ENCODE data around the gene LAMA2. TPM values are rescaled to one million over a fixed set of nuclear protein-coding genes. Genes with fewer than 3 reads are reported as not detected.

LAMA2 gene
- polyA plus RNA-seq, 1 of the 3 experiments (the other 2 are of a cell fraction) = 0.92 TPM

DNA sequence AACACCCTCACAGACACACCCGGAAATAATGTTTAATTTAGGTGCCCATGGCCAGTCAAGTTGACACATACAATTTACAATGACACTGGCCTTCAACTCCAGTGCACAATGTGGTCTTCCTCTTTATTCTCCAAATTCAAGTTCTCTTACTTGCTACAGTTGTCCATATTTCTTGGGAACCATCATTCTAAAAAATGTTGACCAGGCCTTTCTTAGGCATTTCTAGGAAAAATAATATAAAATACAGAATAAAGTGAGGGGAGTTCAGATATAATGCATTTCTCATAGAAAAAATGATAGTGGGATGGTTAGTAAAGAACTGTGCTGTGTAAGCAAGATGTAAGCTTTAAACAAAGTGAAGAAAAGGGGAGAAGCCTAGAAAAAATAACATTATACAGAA is 528.2 kb downstream of the LAMA2 start:
- no peaks in the 10 kb centered on the region for H3K9me2 ChIP-seq
- no peaks in the 10 kb centered on the region for H3K4me1 ChIP-seq (ENCODE audit: control insufficient read depth in 1 of 2, insufficient read depth in 2 of 2, low read depth in 1 of 2, low read length in 1 of 2)
- TF ChIP-seq RXRA (IDR thresholded peaks at IDR 0.05; ENCODE audit: borderline replicate concordance, low read depth) (no peak), ELF1 (IDR thresholded peaks at IDR 0.05) (no peak), FOXJ3 (CRISPR knock-in tag; IDR thresholded peaks at IDR 0.05) (no peak), CHD2 (IDR thresholded peaks at IDR 0.05; ENCODE audit: low read length, partially characterized antibody) (no peak), RAD21 (IDR thresholded peaks at IDR 0.05; ENCODE audit: low read length) (no peak), GATA2 (CRISPR knock-in tag; IDR thresholded peaks at IDR 0.05) (no peak), JUND (IDR thresholded peaks at IDR 0.05) (no peak), GABPA (IDR thresholded peaks at IDR 0.05; ENCODE audit: low read depth) (no peak), SIN3A (IDR thresholded peaks at IDR 0.05; ENCODE audit: borderline replicate concordance, low read depth, low read length) (no peak), YY1 (IDR thresholded peaks at IDR 0.05; ENCODE audit: low read depth) (no peak), TAF1 (IDR thresholded peaks at IDR 0.05; ENCODE audit: borderline replicate concordance, low read depth, low read length) (no peak), MXI1 (IDR thresholded peaks at IDR 0.05; ENCODE audit: low read depth, low read length) (no peak), NFIC (IDR thresholded peaks at IDR 0.05; ENCODE audit: borderline replicate concordance) (no peak), POLR2AphosphoS5 (IDR thresholded peaks at IDR 0.05; ENCODE audit: low read depth, low read length) (no peak), TEAD4 (IDR thresholded peaks at IDR 0.05; ENCODE audit: borderline replicate concordance, insufficient read depth) (no peak)
- TF ChIP-seq, protein P1, sequence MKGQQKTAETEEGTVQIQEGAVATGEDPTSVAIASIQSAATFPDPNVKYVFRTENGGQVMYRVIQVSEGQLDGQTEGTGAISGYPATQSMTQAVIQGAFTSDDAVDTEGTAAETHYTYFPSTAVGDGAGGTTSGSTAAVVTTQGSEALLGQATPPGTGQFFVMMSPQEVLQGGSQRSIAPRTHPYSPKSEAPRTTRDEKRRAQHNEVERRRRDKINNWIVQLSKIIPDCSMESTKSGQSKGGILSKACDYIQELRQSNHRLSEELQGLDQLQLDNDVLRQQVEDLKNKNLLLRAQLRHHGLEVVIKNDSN (IDR thresholded peaks at IDR 0.05; ENCODE audit: borderline replicate concordance, low read depth) = no peak
- TF ChIP-seq, protein P2, sequence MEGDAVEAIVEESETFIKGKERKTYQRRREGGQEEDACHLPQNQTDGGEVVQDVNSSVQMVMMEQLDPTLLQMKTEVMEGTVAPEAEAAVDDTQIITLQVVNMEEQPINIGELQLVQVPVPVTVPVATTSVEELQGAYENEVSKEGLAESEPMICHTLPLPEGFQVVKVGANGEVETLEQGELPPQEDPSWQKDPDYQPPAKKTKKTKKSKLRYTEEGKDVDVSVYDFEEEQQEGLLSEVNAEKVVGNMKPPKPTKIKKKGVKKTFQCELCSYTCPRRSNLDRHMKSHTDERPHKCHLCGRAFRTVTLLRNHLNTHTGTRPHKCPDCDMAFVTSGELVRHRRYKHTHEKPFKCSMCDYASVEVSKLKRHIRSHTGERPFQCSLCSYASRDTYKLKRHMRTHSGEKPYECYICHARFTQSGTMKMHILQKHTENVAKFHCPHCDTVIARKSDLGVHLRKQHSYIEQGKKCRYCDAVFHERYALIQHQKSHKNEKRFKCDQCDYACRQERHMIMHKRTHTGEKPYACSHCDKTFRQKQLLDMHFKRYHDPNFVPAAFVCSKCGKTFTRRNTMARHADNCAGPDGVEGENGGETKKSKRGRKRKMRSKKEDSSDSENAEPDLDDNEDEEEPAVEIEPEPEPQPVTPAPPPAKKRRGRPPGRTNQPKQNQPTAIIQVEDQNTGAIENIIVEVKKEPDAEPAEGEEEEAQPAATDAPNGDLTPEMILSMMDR (IDR thresholded peaks at IDR 0.05) = no peak
- TF ChIP-seq, protein P3, sequence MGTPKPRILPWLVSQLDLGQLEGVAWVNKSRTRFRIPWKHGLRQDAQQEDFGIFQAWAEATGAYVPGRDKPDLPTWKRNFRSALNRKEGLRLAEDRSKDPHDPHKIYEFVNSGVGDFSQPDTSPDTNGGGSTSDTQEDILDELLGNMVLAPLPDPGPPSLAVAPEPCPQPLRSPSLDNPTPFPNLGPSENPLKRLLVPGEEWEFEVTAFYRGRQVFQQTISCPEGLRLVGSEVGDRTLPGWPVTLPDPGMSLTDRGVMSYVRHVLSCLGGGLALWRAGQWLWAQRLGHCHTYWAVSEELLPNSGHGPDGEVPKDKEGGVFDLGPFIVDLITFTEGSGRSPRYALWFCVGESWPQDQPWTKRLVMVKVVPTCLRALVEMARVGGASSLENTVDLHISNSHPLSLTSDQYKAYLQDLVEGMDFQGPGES (IDR thresholded peaks at IDR 0.05; ENCODE audit: low read depth, low read length) = no peak
- TF ChIP-seq, protein P4, sequence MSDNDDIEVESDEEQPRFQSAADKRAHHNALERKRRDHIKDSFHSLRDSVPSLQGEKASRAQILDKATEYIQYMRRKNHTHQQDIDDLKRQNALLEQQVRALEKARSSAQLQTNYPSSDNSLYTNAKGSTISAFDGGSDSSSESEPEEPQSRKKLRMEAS (IDR thresholded peaks at IDR 0.05; ENCODE audit: low read depth) = no peak
- no peak overlapping the region for H2AFZ ChIP-seq (ENCODE audit: low read depth)
- no peaks in the 10 kb centered on the region for H3K79me2 ChIP-seq (ENCODE audit: insufficient read depth)
- no peaks in the 10 kb centered on the region for H3K9me3 ChIP-seq
- H4K20me1 ChIP-seq (ENCODE audit: insufficient read depth) = no peaks in the 10 kb centered on the region
- H3K36me3 ChIP-seq (replicated peaks in 1 of 2; ENCODE audit: control insufficient read depth in 1 of 2, insufficient read depth in 2 of 2, low read length in 1 of 2) = no peaks in the 10 kb centered on the region
- ChIA-PET CTCF (interaction anchor here (1.1 kb wide), 1 partner anchor 11 kb away, joined by 3 read pairs; no protein-coding TSS in a partner anchor), POLR2A (no interaction called here)
- H3K27me3 ChIP-seq (ENCODE audit: insufficient read depth) = no peaks in the 10 kb centered on the region
- no peak overlapping the region for H3K4me3 ChIP-seq (ENCODE audit: low read depth in 2 of 2, low read length in 1 of 2)
- no peak overlapping the region for H3K4me2 ChIP-seq
- H3K27ac ChIP-seq (ENCODE audit: low read depth in 2 of 2, low read length in 1 of 2) = no peak overlapping the region
- 35% methylated on average over 1 of the region's 1 CpG for WGBS (ENCODE audit: low lambda C conversion rate)
- H3F3A ChIP-seq (replicated peaks; ENCODE audit: insufficient read depth) = peaks cover 4% of the 10 kb centered on the region
- H3K9ac ChIP-seq = no peak overlapping the region
- DNase-seq = no peak

Measured in SK-N-SH (cell line).